ENCODE measurements around the gene OR56A3.

The OR56A3 gene, protein sequence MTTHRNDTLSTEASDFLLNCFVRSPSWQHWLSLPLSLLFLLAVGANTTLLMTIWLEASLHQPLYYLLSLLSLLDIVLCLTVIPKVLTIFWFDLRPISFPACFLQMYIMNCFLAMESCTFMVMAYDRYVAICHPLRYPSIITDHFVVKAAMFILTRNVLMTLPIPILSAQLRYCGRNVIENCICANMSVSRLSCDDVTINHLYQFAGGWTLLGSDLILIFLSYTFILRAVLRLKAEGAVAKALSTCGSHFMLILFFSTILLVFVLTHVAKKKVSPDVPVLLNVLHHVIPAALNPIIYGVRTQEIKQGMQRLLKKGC

DNA sequence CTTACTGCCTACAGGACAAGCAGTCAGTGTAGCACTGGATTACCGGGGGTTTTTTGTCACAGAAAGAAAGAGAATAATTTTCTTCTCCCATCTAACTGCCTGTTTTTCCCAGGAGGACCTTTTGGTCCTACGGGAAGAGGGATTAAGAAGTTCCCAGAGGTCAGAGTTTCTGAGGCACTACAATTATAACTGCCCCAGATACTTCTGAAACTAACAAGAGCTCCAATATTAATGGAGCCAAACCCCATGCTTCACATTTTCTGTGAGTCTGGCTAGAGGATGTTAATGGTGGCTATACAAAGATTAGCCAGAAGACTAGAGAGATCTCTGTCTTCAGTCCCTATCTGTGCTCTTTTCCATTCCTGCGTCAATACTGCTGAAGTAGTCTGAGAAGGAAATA, at the start of gene OR56A3:
Gene OR56A3 (plus strand): TSS at position 301 of the 400 bp plus-strand sequence. CDS start 5,096 bp downstream, outside the sequence.
- DNase-seq (ENCODE audit: extremely low read depth, low read depth) = no peak
- TF ChIP-seq, protein P1, sequence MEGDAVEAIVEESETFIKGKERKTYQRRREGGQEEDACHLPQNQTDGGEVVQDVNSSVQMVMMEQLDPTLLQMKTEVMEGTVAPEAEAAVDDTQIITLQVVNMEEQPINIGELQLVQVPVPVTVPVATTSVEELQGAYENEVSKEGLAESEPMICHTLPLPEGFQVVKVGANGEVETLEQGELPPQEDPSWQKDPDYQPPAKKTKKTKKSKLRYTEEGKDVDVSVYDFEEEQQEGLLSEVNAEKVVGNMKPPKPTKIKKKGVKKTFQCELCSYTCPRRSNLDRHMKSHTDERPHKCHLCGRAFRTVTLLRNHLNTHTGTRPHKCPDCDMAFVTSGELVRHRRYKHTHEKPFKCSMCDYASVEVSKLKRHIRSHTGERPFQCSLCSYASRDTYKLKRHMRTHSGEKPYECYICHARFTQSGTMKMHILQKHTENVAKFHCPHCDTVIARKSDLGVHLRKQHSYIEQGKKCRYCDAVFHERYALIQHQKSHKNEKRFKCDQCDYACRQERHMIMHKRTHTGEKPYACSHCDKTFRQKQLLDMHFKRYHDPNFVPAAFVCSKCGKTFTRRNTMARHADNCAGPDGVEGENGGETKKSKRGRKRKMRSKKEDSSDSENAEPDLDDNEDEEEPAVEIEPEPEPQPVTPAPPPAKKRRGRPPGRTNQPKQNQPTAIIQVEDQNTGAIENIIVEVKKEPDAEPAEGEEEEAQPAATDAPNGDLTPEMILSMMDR (IDR thresholded peaks at IDR 0.05; ENCODE audit: low read depth, low read length) = no peak

GRCh38 chr11:5892908-5893307, 49.1 kb upstream of the OR56A3 start, which contains the start of gene OR52E5:
Gene OR52E5 (plus strand): TSS chr11:5893208. CDS start chr11:5900777, 7,569 bp downstream.
- no peak for DNase-seq (ENCODE audit: extremely low read depth, low read depth)
- TF ChIP-seq, protein P1 (IDR thresholded peaks at IDR 0.05; ENCODE audit: low read depth, low read length) = no peak

- TF ChIP-seq, protein P1 (IDR thresholded peaks at IDR 0.05; ENCODE audit: low read depth, low read length) = no peak
- no peak for DNase-seq (ENCODE audit: extremely low read depth, low read depth)
Observed at GRCh38 chr11:5899534-5899933, 42.5 kb upstream of the OR56A3 start.

GRCh38 chr11:5910540-5910939, 31.5 kb upstream of the OR56A3 start:
- no peak for DNase-seq (ENCODE audit: extremely low read depth, low read depth)
- TF ChIP-seq, protein P1 (IDR thresholded peaks at IDR 0.05; ENCODE audit: low read depth, low read length) = no peak

GRCh38 chr11:5922749-5923426, 19.2 kb upstream of the OR56A3 start:
- TF ChIP-seq, protein P1 (IDR thresholded peaks at IDR 0.05; ENCODE audit: low read depth, low read length) = no peak
- no peak for DNase-seq (ENCODE audit: extremely low read depth, low read depth)

- TF ChIP-seq, protein P1 (IDR thresholded peaks at IDR 0.05; ENCODE audit: low read depth, low read length) = no peak
- DNase-seq (ENCODE audit: extremely low read depth, low read depth) = no peak
Observed at GRCh38 chr11:5923427-5923776, 18.6 kb upstream of the OR56A3 start.

DNA sequence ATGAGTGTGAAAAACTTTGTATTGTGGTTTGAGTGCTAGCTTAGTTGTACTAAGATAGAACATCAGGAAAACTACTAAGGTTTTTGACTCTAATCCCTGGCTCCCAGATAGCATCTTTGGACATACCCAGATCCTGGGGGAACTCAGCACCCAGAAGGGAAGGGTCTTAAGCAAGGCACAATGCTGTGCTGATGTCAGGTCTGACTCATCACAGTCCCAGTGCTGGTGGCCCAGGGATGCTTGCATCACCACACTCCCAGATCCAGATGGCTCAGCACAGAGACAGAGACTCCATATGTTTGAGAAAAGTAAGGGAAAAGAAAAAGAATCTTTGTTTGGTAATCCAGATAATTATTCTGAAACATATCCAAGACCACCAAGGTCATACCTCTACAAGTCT, 18.3 kb upstream of the OR56A3 start:
- no peak for DNase-seq (ENCODE audit: extremely low read depth, low read depth)
- TF ChIP-seq, protein P1 (IDR thresholded peaks at IDR 0.05; ENCODE audit: low read depth, low read length) = no peak
